ENCODE measurements around the gene TMEM266.

The TMEM266 gene

DNA sequence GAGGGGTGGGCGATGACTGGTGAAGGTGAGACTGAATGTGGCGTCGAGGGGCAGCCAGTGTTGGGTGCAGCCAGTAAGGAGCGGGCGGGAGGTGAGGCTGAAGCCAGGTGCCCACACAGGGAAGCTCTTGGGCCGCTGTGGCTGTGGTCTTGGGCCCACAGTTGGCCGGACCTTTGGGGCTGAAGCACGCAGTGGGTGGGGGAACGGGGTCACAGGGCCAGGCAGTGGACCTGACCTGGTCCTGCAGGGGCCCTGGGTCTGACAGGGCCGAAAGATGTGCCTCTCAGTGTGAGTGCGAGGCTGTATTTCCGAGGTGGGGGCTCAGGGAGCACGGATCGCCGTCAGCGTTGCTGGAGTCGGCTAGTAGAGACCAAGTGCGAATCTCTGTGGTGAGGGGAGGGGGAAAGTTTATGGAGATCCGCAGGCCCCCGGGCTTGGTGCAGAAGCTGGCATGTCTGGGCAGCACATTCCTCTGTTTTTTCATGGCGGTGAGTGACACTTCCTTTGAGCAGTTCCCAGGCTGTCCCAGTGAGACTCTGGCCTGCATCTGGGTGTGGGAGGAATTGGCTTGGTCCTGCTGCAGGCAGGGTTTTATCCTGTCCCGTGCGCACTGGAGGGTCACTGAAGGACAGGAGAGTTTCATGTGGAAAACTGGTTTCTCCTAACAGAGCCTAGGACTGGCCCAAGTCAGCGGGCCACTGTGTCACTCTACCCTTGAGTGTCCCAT lies 100.8 kb downstream of the TMEM266 start:
- no peak for DNase-seq (ENCODE audit: insufficient read length, low spot score)
- no peak for FAIRE-seq

GRCh38 chr15:76161153-76162035 lies 101.6 kb downstream of the TMEM266 start:
- FAIRE-seq (no peak), DNase-seq (ENCODE audit: insufficient read length, low spot score) (no peak)

- FAIRE-seq: no peak
- DNase-seq (ENCODE audit: insufficient read length, low spot score): no peak
Measured at GRCh38 chr15:76162036-76162398, 102.2 kb downstream of the TMEM266 start.

- DNase-seq (ENCODE audit: insufficient read length, low spot score) (no peak), FAIRE-seq (no peak)
Measured at GRCh38 chr15:76162784-76163456, 103.1 kb downstream of the TMEM266 start.

DNA sequence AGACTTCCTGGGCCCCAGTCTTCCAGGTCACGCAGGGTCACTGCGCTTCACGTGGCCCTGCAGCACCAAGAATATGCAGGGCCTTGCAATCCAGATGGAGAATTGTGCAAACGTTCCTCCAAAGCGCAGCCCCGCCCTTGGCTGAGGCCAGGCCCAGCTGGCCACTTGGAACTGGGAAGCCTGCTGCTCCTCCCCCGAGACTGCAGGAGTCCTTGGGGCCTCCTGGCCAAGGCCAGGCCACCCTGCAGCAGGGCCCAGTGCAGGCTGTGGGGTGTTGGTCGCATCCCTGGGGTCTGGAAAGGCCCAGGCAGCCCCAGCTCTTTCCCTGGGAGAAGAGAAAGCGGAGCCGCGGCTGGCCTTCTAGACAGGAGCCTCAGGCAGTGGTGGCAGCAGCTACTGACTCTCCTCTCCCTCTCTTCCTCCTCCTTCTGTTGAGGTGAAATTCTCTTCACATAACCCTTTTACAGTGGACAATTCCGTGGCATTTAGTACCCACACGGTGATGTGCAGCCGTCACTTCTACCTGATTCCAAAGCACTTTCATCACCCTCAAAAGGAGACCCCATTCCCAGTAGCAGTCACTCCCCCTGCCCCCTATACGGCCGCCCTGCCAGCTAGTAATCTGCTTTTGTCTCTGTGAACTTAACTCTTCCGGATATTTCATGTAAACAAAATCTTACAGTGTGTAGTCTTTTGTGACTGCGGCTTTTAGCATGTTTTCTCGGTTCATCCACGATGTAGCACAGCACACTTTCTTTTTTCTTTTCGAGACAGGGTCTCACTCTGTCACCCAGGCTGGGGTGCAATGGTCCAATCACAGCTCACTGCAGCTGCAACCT lies 103.9 kb downstream of the TMEM266 start:
- DNase-seq (ENCODE audit: insufficient read length, low spot score) (no peak), FAIRE-seq (no peak)

GRCh38 chr15:76164602-76165001 lies 104.8 kb downstream of the TMEM266 start:
- no peak for FAIRE-seq
- DNase-seq (ENCODE audit: insufficient read length, low spot score): no peak

DNA sequence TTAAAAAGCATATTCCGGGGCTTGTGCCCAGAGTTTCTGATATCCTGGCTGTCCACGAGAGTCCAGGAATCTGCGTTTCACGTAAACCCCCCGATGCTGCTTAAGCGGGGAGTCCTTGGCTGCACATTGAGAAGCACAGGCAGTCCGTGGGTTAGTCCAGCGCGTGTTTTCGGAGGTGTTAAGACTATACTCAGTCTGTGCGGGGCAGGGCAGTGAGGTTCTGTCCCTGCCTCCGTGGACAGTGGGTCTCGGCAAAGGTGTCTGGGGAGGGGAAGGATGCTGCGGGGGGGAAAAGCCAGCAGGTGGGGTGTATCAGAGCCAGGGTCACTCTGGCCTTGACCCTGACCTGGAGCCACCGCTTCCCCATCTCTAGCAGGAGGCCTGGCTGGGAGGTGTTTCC lies 106.2 kb downstream of the TMEM266 start:
- no peak for DNase-seq (ENCODE audit: insufficient read length, low spot score)
- FAIRE-seq: no peak

DNA sequence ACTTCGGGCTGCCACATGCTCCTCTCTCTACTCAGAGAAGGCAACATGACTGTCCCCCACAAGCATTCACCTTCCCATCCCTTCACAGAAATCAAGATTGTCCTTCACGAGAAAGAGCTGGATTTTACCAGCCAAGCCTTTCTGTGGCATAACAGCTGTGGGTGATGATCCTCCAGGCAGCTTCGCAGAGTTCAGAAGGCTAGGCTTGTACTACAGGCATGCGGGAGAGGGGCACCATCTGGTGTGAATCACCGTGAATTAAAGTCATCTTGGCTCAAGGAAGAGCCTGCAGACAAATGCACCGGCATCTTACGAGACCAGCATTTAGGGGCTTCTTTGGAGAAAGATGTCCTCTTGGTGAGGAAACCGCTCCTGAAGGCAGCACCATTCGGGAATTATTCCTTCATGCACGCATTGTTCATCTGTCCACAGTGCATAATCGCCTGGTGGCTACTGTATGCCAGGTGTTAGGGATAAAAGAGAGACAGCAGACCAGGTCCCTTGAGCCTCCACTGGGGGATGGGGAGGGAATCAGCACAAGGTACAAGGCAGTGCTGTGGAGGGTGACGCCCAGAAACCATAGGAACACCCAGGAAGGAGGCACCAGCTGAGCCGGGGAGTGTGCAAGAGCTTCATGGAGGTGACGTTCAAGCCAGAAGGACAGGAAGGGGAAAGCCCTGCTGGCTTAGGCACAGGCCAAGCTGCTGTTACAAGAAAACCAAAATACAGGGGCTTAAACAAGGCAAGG lies 108.6 kb downstream of the TMEM266 start:
- FAIRE-seq (no peak), DNase-seq (ENCODE audit: insufficient read length, low spot score) (no peak)

DNA sequence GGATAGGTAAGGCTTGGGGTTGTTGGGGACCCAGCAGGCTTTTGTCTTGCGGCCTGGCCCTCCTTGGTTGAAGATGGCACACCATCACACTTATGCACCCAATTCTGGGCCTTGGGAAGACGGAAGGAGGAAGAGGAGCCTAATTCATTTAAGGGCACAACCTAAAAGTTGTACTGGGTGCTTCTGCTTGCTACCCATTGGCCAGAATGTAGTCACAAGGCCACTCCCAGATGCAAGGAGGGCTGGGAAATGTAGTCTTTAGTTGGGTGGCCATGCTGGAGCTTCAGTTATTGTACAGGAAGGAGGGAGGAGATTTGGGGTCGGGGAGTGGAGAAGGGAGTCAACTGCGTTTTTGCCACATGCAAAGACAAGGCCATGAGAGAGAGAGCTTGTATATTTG lies 109.2 kb downstream of the TMEM266 start:
- no peak for FAIRE-seq

GRCh38 chr15:76169911-76170800 lies 110.4 kb downstream of the TMEM266 start:
- DNase-seq (ENCODE audit: insufficient read length, low spot score) (no peak), FAIRE-seq (no peak)

More for the DNA sequence above, 109.2 kb downstream of the TMEM266 start:
- no peak for DNase-seq (ENCODE audit: insufficient read length, low spot score)

DNA sequence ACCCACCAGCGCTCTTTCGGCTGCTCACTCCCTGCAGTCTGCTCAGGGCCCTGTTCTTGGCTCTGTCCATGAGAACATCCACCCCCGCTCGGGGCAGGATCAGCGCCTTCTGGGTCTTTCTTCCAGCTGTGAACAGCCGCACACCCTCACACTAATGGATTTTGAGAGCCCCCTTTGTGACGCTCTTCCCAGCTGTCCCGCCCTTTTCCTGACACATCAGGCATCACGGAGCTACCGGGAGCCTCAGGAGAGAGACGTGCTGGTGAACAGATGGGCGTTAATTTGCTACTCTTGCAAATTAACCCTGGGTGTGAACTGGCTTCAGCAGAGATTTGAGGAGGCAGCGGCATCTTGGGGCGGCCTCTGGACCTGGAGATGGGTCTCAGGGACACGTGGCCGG lies 113.0 kb downstream of the TMEM266 start:
- DNase-seq (ENCODE audit: insufficient read length, low spot score): no peak
- no peak for FAIRE-seq

DNA sequence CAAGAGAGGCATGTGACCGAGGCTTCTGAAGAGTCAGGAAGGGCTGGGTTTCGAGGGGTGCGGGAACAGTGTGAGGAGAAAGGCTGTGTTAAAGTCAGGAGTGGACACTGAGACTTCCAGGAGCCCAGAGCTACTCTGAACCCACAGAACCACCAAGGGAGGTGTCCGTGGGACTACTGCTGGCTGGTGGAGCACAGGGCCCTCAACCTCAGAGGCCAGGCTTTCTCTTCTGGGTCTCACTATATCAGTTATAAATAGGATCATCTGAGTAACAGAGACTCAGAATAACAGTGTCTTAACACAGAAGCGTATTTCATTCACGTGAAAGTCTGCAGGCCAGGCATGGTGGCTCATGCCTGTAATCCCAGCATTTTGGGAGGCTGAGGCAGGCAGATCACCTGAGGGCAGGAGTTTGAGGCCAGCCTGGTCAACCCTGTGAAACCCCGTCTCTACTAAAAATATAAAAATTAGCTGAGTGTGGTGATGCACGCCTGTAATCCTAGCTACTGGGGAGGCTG lies 113.6 kb downstream of the TMEM266 start:
- FAIRE-seq (no peak), DNase-seq (ENCODE audit: insufficient read length, low spot score) (no peak)

- no peak for DNase-seq (ENCODE audit: insufficient read length, low spot score)
- FAIRE-seq: no peak
Measured at GRCh38 chr15:76174654-76175053, 114.9 kb downstream of the TMEM266 start.

DNA sequence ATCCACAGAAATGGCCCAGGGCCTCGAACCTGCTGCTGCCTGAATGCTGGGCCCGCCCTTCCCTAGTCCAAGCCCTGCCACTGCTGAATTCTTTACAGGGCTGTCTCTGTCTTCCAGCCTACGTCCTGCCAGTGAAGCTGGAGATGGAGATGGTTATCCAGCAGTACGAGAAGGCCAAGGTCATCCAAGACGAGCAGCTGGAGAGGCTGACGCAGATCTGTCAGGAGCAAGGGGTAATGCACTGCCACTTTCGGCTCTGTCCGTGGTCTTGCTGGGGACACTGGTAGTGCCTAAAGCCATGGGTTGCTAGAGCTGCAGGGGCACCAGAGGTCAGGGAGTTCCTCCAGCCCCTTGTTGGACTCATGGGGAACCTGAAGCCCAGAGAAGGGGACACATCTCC lies 115.7 kb downstream of the TMEM266 start:
- FAIRE-seq (no peak), DNase-seq (ENCODE audit: insufficient read length, low spot score) (no peak)

DNA sequence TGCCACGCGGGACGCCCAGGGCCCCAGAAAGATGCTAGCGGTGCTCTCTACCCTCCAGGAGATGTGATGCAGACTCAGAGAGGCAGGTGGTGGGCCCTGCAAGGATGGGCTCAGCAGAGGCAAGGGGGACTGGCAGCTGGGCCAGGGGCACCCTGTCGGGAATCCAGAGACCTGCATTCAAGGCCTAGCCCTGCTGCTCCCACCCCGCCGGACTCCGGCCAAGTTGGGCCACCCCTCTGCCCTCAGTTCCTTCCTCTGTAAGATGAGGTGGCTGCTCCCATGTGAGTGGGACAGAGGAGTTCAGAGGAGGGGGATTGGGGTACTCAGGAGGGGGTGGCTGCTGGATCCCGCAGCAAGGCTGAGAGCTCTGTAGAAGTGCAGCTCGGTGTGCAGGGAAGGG lies 116.3 kb downstream of the TMEM266 start:
- DNase-seq (ENCODE audit: insufficient read length, low spot score) (no peak), FAIRE-seq (no peak)

- DNase-seq (ENCODE audit: insufficient read length, low spot score): no peak
- no peak for FAIRE-seq
Measured at GRCh38 chr15:76176487-76177085, 116.8 kb downstream of the TMEM266 start.

DNA sequence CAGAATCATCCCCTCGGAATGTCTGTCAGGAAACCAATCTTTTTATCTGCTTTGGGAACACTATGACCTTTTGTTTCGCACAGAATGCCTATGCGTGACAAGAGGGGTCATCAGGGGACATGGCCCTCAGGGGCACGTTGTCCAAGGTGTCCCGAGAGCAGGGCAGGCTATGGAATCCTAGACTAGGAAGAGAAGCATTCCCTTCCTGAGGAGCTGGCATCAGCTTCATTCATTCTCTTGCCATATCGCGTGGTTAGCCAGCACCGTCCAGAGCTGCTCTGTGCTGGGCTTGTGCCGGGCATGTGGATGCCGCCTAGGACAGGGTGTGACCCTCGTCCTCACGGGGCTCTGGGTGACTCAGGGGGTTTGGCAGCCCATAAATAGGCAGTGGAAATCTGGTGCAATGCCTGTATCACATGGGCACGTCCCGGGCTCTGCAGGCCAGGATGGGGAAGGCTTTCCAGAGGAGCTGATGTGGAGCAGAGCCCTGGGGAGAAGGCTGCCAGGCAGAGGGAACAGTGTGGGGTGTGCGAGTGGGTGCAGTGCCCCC lies 117.8 kb downstream of the TMEM266 start:
- DNase-seq (ENCODE audit: insufficient read length, low spot score): no peak
- no peak for FAIRE-seq
